Natural killer cell (primary cell): ENCODE measurements around the gene SYNGR2. TPM values are rescaled to one million over a fixed set of nuclear protein-coding genes. Genes with fewer than 3 reads are reported as not detected.

ENCODE experiments used
- ATAC-seq, 3 donors: fragments of 150-1000 bp in 2 of 3; fragments of 200-7000 bp in 1 of 3; cut with Tn5 transposase; 1 replicate in 1 of 3; 2 replicates in 2 of 3; pipeline ENCODE4 v1.10.0; 2021; ENCODE audit warnings: mild to moderate bottlenecking in 2 of 3, moderate library complexity in 2 of 3
- DNase-seq, 2 donors: peaks; one replicate each; pipeline versions ENCODE4 v3.0.0 to v3.0.0-alpha.2; 2013 to 2021; ENCODE audit warnings: mixed read lengths in 1 of 2
- H3K27ac ChIP-seq: one replicate; pipeline ENCODE4 v1.5.1; 2013; ENCODE audit warnings: mild to moderate bottlenecking, low read length
- H3K27me3 ChIP-seq: one replicate; pipeline ENCODE4 v1.6.1; 2013; ENCODE audit warnings: low read length; ENCODE audit not compliant: control insufficient read depth, insufficient read depth
- H3K36me3 ChIP-seq: one replicate; pipeline ENCODE4 v1.6.1; 2013; ENCODE audit warnings: low read length; ENCODE audit not compliant: control insufficient read depth, insufficient read depth
- H3K4me1 ChIP-seq: one replicate; pipeline ENCODE4 v1.6.1; 2013; ENCODE audit warnings: low read length; ENCODE audit not compliant: control insufficient read depth, insufficient read depth
- H3K4me3 ChIP-seq: one replicate; pipeline ENCODE4 v1.5.1; 2013; ENCODE audit warnings: low read length
- H3K9me3 ChIP-seq: one replicate; pipeline ENCODE4 v1.6.1; 2013; ENCODE audit warnings: low read length; ENCODE audit not compliant: control insufficient read depth, insufficient read depth
- H3K27ac Mint-ChIP-seq, 2 donors: one replicate each; pipeline ENCODE4 v1.8.0; 2022; ENCODE audit warnings: mild to moderate bottlenecking in 2 of 2, mixed read lengths in 2 of 2, moderate library complexity in 1 of 2
- H3K27me3 Mint-ChIP-seq, 2 donors: one replicate each; pipeline ENCODE4 v1.8.0; 2022; ENCODE audit warnings: low read depth in 2 of 2, mixed read lengths in 2 of 2
- H3K36me3 Mint-ChIP-seq: one replicate; pipeline ENCODE4 v1.8.0; 2022; ENCODE audit warnings: mixed read lengths
- H3K4me1 Mint-ChIP-seq, 2 donors: one replicate each; pipeline ENCODE4 v1.8.0; 2022; ENCODE audit warnings: mixed read lengths in 2 of 2
- H3K4me3 Mint-ChIP-seq: one replicate; pipeline ENCODE4 v1.8.0; 2022; ENCODE audit warnings: mild to moderate bottlenecking, moderate library complexity, mixed read lengths
- H3K9me3 Mint-ChIP-seq, 2 donors: one replicate each; pipeline ENCODE4 v1.8.0; 2022; ENCODE audit warnings: mixed read lengths in 2 of 2
- CTCF ChIP-seq: fragments of 200-600 bp; IDR thresholded peaks from one replicate; pipeline ENCODE4 v1.8.0; 2022; ENCODE audit warnings: antibody characterized with exemption
- WGBS: methylation state at CpG from one replicate; pipeline ENCODE4 v1.1.7; 2013; ENCODE audit warnings: missing lambda C conversion rate; ENCODE audit not compliant: insufficient coverage; 5-methylcytosine and 5-hydroxymethylcytosine counted together
- intact Hi-C: fragments of 100-400 bp; cut with micrococcal nuclease; formaldehyde crosslinking; loops from one replicate; pipeline ENCODE4 v1.14.2; 2022
- total RNA-seq, 4 donors: library from RNA; stranded (reverse); fragments of 120-200 nt in 1 of 4; gene quantifications; one replicate each; pipeline versions ENCODE4 v1.2.3 to v1.2.4, GENCODE V29; 2013 to 2022

The SYNGR2 gene
- total RNA-seq, 3 donors from 2014 or later (not counting 1 experiment from before 2014, with no cell fraction given), result 41.2 to 62.1 (median 43.5) TPM

DNA sequence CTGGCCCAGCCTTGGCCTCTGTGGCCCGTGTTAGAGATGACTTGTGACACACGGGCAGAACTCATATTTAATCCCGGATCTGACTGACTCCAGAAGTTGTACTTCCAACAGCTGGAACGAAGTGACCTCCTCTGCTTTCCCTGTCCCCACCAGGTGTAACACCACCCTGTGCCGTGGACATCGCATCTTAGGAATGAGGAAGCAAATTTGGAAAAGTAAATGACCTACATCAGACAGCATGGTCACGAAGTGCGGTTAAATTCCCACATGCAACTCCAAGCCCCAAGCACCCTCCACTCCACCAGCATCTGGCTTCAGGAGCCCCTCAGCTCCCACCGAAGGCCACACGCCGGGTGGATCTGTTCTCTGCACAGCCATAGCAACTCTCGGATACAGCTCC is 15.5 kb downstream of the SYNGR2 start:
- H3K9me3 Mint-ChIP-seq, result no peaks in the 10 kb centered on the region
- ATAC-seq, result no peak

GRCh38 chr17:78184351-78184750 is 16.0 kb downstream of the SYNGR2 start:
- ATAC-seq, result no peak
- no peak for TF ChIP-seq CTCF
- intact Hi-C loops, result no loop called here
- Mint-ChIP-seq H3K27me3 (no peaks in the 10 kb centered on the region), H3K27ac (no peak overlapping the region), H3K4me3 (no peak overlapping the region), H3K9me3 (no peaks in the 10 kb centered on the region), H3K4me1 (peaks cover 9 to 26% of the 10 kb centered on the region in 2 donors), H3K36me3 (no peaks in the 10 kb centered on the region)
- H3K9me3 ChIP-seq, result no peaks in the 10 kb centered on the region
- no peaks in the 10 kb centered on the region for H3K36me3 ChIP-seq
- no peaks in the 10 kb centered on the region for H3K27me3 ChIP-seq
- DNase-seq, result no peak
- no peak overlapping the region for H3K27ac ChIP-seq
- WGBS, result 97% methylated on average over 10 of the region's 10 CpGs
- no peak overlapping the region for H3K4me3 ChIP-seq
- peaks cover 29% of the 10 kb centered on the region for H3K4me1 ChIP-seq

More for the DNA sequence above, 15.5 kb downstream of the SYNGR2 start:
- Histone ChIP-seq H3K4me1 (peaks cover 32% of the 10 kb centered on the region), H3K4me3 (no peak overlapping the region), H3K9me3 (no peaks in the 10 kb centered on the region), H3K27me3 (no peaks in the 10 kb centered on the region), H3K36me3 (no peaks in the 10 kb centered on the region), H3K27ac (no peak overlapping the region)
- WGBS, result 94% methylated on average over 12 of the region's 12 CpGs
- no peaks in the 10 kb centered on the region for H3K36me3 Mint-ChIP-seq
- no peak for DNase-seq
- intact Hi-C loops, result no loop called here
- H3K27me3 Mint-ChIP-seq, result no peaks in the 10 kb centered on the region
- no peak overlapping the region for H3K4me3 Mint-ChIP-seq
- no peak overlapping the region for H3K27ac Mint-ChIP-seq
- no peak for TF ChIP-seq CTCF
- H3K4me1 Mint-ChIP-seq, result peaks cover 9 to 26% of the 10 kb centered on the region in 2 donors

GRCh38 chr17:78184868-78185267 is 16.5 kb downstream of the SYNGR2 start:
- no peak overlapping the region for H3K27ac Mint-ChIP-seq
- no peak for TF ChIP-seq CTCF
- Histone ChIP-seq H3K4me3 (no peak overlapping the region), H3K27me3 (no peaks in the 10 kb centered on the region), H3K4me1 (peaks cover 24% of the 10 kb centered on the region), H3K36me3 (no peaks in the 10 kb centered on the region), H3K9me3 (no peaks in the 10 kb centered on the region), H3K27ac (no peak overlapping the region)
- no peaks in the 10 kb centered on the region for H3K36me3 Mint-ChIP-seq
- H3K4me3 Mint-ChIP-seq, result no peak overlapping the region
- intact Hi-C loops, result no loop called here
- H3K4me1 Mint-ChIP-seq, result peaks cover 9 to 24% of the 10 kb centered on the region in 2 donors
- WGBS, result 93% methylated on average over 8 of the region's 9 CpGs
- DNase-seq, result no peak
- H3K27me3 Mint-ChIP-seq, result no peaks in the 10 kb centered on the region
- no peak for ATAC-seq
- H3K9me3 Mint-ChIP-seq, result no peaks in the 10 kb centered on the region

DNA sequence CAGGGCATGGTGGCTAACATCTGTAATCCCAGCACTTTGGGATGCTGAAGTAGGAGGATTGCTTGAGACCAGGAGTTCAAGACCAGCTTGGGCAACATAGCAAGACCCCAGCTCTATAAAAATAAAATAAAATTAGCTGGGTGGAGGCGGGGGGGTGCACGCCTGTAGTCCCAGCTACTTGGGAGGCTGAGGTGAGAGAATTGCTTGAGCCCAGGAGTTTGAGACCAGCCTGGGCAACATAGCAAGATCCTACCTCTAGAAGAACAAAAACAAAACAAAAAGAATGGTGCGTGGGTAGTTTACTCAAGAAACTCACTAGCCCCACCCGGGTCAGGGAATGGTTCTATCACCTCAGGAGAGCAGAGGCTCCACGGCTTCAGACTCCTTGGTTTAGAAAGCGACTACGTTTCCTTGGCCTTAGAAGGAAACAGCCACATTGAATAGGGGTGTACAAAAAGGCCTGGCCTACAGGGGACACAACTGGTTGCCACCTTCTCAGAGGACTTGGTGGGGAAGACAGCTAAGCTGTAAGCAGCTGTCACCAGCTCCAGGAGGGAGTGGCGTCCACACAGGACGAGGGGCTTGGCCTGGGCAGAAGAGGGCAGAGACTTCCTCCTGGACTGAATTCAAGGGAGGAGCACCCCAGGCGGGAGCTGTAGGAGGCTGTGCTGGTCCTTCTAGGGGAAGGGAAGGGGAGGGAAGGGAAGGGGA is 17.8 kb downstream of the SYNGR2 start:
- peak overlapping the region in 1 of 2 donors; percentile 59 for H3K27ac Mint-ChIP-seq

More for the DNA sequence above, 17.8 kb downstream of the SYNGR2 start:
- no peak for TF ChIP-seq CTCF
- peaks cover 0 to 15% of the 10 kb centered on the region in 2 donors for H3K4me1 Mint-ChIP-seq
- Histone ChIP-seq H3K4me3 (no peak overlapping the region), H3K9me3 (no peaks in the 10 kb centered on the region), H3K27ac (no peak overlapping the region), H3K27me3 (no peaks in the 10 kb centered on the region), H3K4me1 (peaks cover 17% of the 10 kb centered on the region), H3K36me3 (no peaks in the 10 kb centered on the region)
- WGBS, result 75% methylated on average over 8 of the region's 10 CpGs
- peak in 1 of 2 donors; percentile 21 for DNase-seq
- ATAC-seq, result no peak
- peak overlapping the region; percentile 72 for H3K4me3 Mint-ChIP-seq
- no peaks in the 10 kb centered on the region for H3K36me3 Mint-ChIP-seq
- H3K9me3 Mint-ChIP-seq, result no peaks in the 10 kb centered on the region
- H3K27me3 Mint-ChIP-seq, result no peaks in the 10 kb centered on the region
- intact Hi-C loops, result no loop called here
